RWPE1 (cell line): Measurements from ENCODE around the gene LIFR.
"Not testable (repeated sequence)": the region's sequence is repeated elsewhere in the genome, so short reads cannot be mapped to it uniquely, and the experiment has no call there.

Source experiments
- CTCF ChIA-PET: fragments of 350-600 bp; sonication (Branson Sonifier 250); formaldehyde crosslinking; extraction: SDS; loops from one replicate; lab custom pipeline; 2021; lab: Yijun Ruan, JAX
- POLR2A ChIA-PET: fragments of 400-600 bp; formaldehyde crosslinking; extraction: SDS; loops from one replicate; lab custom pipeline; 2020; ENCODE audit warnings: antibody characterized with exemption; ENCODE audit not compliant: low non-redundant PET; lab: Yijun Ruan, JAX
- DNase-seq: peaks from one replicate; pipeline ENCODE4 v3.0.0; 2012; ENCODE audit warnings: low spot score
- H3K27ac ChIP-seq: fragments of 450-650 bp; 2 replicates; pipeline ENCODE4 v1.5.1; 2017
- TF ChIP-seq, protein P1 (sequence below): fragments of 450-650 bp; conservative IDR thresholded peaks from 2 replicates; pipeline ENCODE4 v1.5.1; 2017; ENCODE audit warnings: low read depth, mild to moderate bottlenecking

The LIFR gene

DNA sequence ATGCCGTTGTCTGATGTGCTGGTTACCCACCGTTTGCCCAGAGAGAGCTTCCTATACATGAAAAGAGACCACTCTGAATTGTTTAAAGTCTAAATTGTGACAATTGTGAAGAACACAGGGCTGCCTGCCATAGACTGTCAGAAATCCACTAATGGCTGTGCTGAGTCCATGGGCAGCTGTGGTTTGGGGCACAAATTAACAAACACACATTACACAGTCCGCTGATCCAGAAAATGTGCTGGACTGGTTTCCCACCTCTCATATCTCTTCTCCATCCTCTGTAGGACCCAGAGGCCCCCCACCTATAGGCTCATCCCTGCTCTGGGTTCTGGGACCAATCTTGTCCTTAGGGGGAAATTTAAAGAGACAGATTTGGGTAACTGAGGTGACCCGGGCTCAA is 19.0 kb upstream of the LIFR start:
- DNase-seq: no peak
- ChIA-PET CTCF (interaction anchor here (0.6 to 0.7 kb wide), 3 partner anchors 15 to 243 kb away, joined by 3 to 4 read pairs (median 3); no protein-coding TSS in a partner anchor), POLR2A (no interaction called here)
- TF ChIP-seq, protein P1, sequence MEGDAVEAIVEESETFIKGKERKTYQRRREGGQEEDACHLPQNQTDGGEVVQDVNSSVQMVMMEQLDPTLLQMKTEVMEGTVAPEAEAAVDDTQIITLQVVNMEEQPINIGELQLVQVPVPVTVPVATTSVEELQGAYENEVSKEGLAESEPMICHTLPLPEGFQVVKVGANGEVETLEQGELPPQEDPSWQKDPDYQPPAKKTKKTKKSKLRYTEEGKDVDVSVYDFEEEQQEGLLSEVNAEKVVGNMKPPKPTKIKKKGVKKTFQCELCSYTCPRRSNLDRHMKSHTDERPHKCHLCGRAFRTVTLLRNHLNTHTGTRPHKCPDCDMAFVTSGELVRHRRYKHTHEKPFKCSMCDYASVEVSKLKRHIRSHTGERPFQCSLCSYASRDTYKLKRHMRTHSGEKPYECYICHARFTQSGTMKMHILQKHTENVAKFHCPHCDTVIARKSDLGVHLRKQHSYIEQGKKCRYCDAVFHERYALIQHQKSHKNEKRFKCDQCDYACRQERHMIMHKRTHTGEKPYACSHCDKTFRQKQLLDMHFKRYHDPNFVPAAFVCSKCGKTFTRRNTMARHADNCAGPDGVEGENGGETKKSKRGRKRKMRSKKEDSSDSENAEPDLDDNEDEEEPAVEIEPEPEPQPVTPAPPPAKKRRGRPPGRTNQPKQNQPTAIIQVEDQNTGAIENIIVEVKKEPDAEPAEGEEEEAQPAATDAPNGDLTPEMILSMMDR: no peak
- H3K27ac ChIP-seq: no peak overlapping the region

DNA sequence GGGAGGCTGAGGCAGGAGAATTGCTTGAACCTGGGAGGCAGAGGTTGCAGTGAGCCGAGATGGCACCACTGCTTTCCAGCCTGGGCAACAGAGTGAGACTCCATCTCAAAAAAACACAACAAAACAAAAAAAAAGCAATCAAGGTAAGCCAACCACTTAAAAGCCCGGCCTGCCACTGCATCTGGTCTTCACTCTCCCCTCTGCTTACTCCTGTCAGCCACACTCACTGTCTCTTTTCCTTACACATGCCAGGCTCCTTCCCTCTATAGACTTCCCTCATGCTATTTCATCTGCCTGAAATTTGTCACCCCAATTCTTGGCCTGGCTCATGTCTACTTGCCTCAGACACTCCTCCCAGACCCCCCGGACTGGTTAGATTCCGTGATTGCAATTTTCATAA is 17.6 kb upstream of the LIFR start:
- TF ChIP-seq, protein P1: no peak
- no peak for DNase-seq
- ChIA-PET POLR2A (no interaction called here), CTCF (no interaction called here)
- H3K27ac ChIP-seq: no peak overlapping the region

DNA sequence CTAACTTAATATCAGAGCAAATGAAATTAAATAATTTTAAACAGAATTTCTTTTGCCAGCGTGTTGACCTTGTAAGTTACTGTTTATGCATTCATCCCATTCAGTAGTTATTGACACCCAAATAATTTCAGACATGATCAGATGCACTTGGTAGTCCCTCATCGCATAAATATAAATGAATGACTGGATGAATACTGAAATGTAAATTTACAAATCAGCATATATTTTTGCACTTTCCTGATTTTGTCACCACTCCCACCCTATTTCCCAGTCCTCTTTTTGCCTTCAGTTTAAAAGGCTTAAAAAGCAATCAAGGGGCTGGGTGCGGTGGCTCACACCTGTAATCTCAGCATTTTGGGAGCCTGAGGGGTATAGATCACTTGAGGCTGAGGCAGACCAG is 17.1 kb upstream of the LIFR start:
- no peak for DNase-seq
- ChIA-PET POLR2A (no interaction called here), CTCF (no interaction called here)
- TF ChIP-seq, protein P1: no peak
- no peak overlapping the region for H3K27ac ChIP-seq

DNA sequence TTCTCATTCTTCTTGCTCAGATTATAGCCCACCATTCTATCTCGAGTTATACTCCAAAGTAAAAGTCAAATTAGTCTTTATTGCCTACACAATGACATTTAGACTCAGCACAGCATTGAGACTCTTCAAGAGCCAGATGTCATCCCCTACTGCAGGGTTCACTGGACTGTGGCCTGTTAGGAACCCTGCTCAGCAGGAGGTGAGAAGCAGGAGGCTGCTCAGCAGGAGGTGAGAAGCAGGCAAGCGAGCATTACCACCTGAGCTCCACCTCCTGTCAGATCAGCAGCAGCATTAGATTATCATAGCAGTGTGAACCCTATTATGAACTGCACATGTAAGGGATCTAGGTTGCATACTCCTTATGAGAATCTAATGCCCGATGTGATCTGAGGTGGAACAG is 12.7 kb upstream of the LIFR start:
- ChIA-PET POLR2A (no interaction called here), CTCF (interaction anchor here (0.6 kb wide), 1 partner anchor 203 kb away, joined by 3 read pairs; no protein-coding TSS in a partner anchor)
- TF ChIP-seq, protein P1: no peak
- no peak overlapping the region for H3K27ac ChIP-seq
- no peak for DNase-seq

DNA sequence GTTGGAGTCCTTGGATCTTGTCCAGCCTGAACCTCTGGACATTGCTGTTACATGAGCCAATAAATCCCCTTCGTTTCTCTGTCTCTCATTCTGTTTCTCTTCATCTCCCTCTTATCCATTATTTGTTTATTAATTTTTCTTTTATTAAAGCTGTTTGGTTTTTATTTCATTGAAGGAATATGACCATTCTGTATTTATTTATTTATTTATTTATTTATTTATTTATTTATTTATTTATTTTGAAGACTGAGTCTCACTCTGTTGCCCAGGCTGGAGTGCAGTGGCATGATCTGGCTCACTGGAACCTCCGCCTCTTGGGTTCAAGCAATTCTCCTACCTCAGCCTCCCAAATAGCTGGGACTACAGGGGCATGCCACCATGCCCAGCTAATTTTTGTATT is 10.9 kb upstream of the LIFR start:
- DNase-seq, H3K27ac ChIP-seq, POLR2A ChIA-PET: not testable (repeated sequence)
- CTCF ChIA-PET: interaction anchor here (0.5 kb wide), 1 partner anchor 130 kb away, joined by 3 read pairs; no protein-coding TSS in a partner anchor

DNA sequence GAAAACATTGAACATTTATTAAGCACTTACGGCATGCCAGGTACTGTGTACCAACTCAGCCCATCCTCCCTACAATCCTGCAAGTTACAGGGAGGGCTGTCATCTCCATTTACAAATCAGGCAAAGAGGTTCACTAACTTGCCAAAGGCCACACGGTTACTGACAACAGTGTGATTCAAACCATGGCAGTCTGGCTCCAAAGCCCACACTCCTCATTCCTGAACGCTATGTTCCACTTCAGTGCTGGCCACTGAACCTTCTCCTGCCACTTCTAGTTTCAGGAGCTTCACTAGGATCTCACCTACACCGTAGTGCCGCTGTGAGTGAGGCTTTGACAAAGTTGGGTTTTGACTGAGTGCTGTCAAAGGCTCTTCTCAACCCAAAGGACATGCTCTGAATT is 7.2 kb upstream of the LIFR start:
- TF ChIP-seq, protein P1: no peak
- CTCF ChIA-PET: no interaction called here
- H3K27ac ChIP-seq: no peak overlapping the region
- DNase-seq: no peak
- POLR2A ChIA-PET: no interaction called here

DNA sequence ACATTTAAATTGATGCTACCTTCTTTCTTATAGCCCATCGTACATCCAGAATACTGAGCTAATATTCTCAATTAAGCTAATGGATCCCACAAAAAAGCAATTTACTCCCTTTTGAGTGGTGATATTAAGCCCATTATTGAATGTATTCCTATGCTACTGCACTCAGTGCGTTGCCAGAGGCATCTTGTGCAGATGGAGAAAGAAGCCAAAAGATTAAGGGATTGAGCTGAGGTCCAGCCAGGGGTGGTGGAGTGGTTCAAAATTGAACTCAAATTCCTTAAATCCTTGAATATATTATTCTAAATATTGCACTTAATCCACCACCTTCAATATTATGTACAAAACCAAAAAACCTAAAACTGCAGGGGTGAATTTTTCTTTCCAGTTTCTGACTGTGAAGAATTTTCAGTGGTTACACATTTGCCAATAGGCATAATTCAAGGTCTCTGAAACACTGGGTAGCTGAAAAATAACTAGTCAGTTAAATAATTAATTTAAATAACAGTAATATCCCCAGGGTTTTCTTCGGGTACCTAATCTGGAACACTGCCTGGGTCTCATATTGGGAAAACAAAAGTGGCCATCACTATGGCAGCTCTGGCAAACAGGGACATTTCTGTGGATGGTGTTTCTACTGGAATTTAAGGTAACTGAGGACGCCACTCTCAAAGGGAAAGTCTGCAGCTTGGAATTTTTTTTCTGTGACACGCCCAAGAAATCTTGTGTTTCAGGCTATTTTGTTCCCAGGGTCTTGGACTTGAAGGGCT is 6.2 kb upstream of the LIFR start:
- TF ChIP-seq, protein P1: no peak
- CTCF ChIA-PET: interaction anchor here (0.6 kb wide), 1 partner anchor 21 kb away, joined by 3 read pairs; no protein-coding TSS in a partner anchor
- DNase-seq: no peak
- POLR2A ChIA-PET: no interaction called here
- H3K27ac ChIP-seq: no peak overlapping the region
